GM23338 (cell line): ENCODE results near the gene C1orf74. TPM values are rescaled to one million over a fixed set of nuclear protein-coding genes. Genes with fewer than 3 reads are reported as not detected.

Experiments used
- ATAC-seq: fragments of 200-7000 bp; cut with Tn5 transposase; 3 replicates; pipeline ENCODE4 v1.9.1; 2020
- DNase-seq: peaks from one replicate; pipeline ENCODE4 v3.0.0-alpha.2; 2015; ENCODE audit warnings: low spot score
- H2AFZ ChIP-seq: fragments of 200-600 bp; sonication (generic); 2 replicates; pipeline ENCODE4 v1.8.0; 2016; ENCODE audit warnings: antibody characterized with exemption, mild to moderate bottlenecking, moderate library complexity
- H3F3A ChIP-seq: fragments of 200-600 bp; sonication (generic); replicated peaks from 2 replicates; pipeline ENCODE4 v1.8.0; 2017; ENCODE audit warnings: antibody characterized with exemption, mixed run types, low read depth
- H3K27ac ChIP-seq: fragments of 200-600 bp; sonication (generic); 2 replicates; pipeline ENCODE4 v1.6.1; 2016; ENCODE audit warnings: low read depth
- H3K27me3 ChIP-seq: fragments of 200-600 bp; sonication (generic); 2 replicates; pipeline ENCODE4 v1.8.0; 2016; ENCODE audit warnings: mild to moderate bottlenecking, mixed run types, moderate library complexity; ENCODE audit not compliant: insufficient read depth
- H3K36me3 ChIP-seq: fragments of 200-600 bp; sonication (generic); 2 replicates; pipeline ENCODE4 v1.8.0; 2016; ENCODE audit warnings: mild to moderate bottlenecking; ENCODE audit not compliant: insufficient read depth
- H3K4me1 ChIP-seq: fragments of 200-600 bp; sonication (generic); 2 replicates; pipeline ENCODE4 v1.8.0; 2016; ENCODE audit warnings: mild to moderate bottlenecking, moderate library complexity; ENCODE audit not compliant: insufficient read depth
- H3K4me2 ChIP-seq: fragments of 200-600 bp; sonication (generic); 2 replicates; pipeline ENCODE4 v1.7.1; 2017; ENCODE audit warnings: mixed run types
- H3K4me3 ChIP-seq: fragments of 200-600 bp; sonication (generic); 2 replicates; pipeline ENCODE4 v1.6.1; 2016; ENCODE audit warnings: mixed run types
- H3K79me2 ChIP-seq: fragments of 200-600 bp; sonication (generic); replicated peaks from 2 replicates; pipeline ENCODE4 v1.8.0; 2017; ENCODE audit warnings: mild to moderate bottlenecking; ENCODE audit not compliant: insufficient read depth
- H3K9me2 ChIP-seq: fragments of 200-600 bp; sonication (generic); 2 replicates; pipeline ENCODE4 v1.8.0; 2017; ENCODE audit not compliant: insufficient read depth
- H4K20me1 ChIP-seq: fragments of 200-600 bp; sonication (generic); replicated peaks from 2 replicates; pipeline ENCODE4 v1.8.0; 2017; ENCODE audit warnings: mild to moderate bottlenecking; ENCODE audit not compliant: insufficient read depth
- H3K27ac Mint-ChIP-seq: 2 replicates; pipeline ENCODE4 v1.8.0; 2020; ENCODE audit warnings: inconsistent platforms, mild to moderate bottlenecking, moderate library complexity, mixed read lengths
- H3K27me3 Mint-ChIP-seq: 3 replicates; pipeline ENCODE4 v1.8.0; 2022; ENCODE audit warnings: low read depth, mild to moderate bottlenecking, moderate library complexity, mixed read lengths, inconsistent platforms; ENCODE audit not compliant: insufficient read depth, poor library complexity
- H3K36me3 Mint-ChIP-seq: 3 replicates; pipeline ENCODE4 v1.8.0; 2021; ENCODE audit warnings: low read depth, mild to moderate bottlenecking, inconsistent platforms, moderate library complexity, mixed read lengths
- H3K4me1 Mint-ChIP-seq: 3 replicates; pipeline ENCODE4 v1.8.0; 2020; ENCODE audit warnings: mild to moderate bottlenecking, inconsistent platforms, mixed read lengths
- H3K4me3 Mint-ChIP-seq: 3 replicates; pipeline ENCODE4 v1.8.0; 2021; ENCODE audit warnings: moderate library complexity, mild to moderate bottlenecking, inconsistent platforms, mixed read lengths
- H3K9me3 Mint-ChIP-seq: 3 replicates; pipeline ENCODE4 v1.8.0; 2020; ENCODE audit warnings: moderate library complexity, mild to moderate bottlenecking, inconsistent platforms, mixed read lengths
- CREB1 ChIP-seq: fragments of 250-450 bp; sonication (Bioruptor Pico); IDR thresholded peaks from 2 replicates; pipeline ENCODE4 v1.5.0; 2020; ENCODE audit warnings: low read depth, mild to moderate bottlenecking, moderate library complexity
- EZH2 ChIP-seq: fragments of 200-600 bp; sonication (generic); IDR thresholded peaks from one replicate; pipeline ENCODE4 v1.8.0; 2017; ENCODE audit warnings: antibody characterized with exemption, mild to moderate bottlenecking, low read depth; ENCODE audit not compliant: unreplicated experiment
- JUNB ChIP-seq: IDR thresholded peaks from one replicate; pipeline ENCODE4 v1.6.1; 2016; ENCODE audit warnings: antibody characterized with exemption; ENCODE audit not compliant: unreplicated experiment
- POLR2AphosphoS5 ChIP-seq: IDR thresholded peaks from 2 replicates; pipeline ENCODE4 v1.6.1; 2016; ENCODE audit warnings: antibody characterized with exemption, low read depth
- ZNF114 ChIP-seq: fragments of 250-450 bp; sonication (Bioruptor Pico); IDR thresholded peaks from 2 replicates; pipeline ENCODE4 v1.5.0; 2020; ENCODE audit warnings: mild to moderate bottlenecking, moderate library complexity
- polyA plus RNA-seq: library from polyadenylated mRNA; unstranded; fragments of >200 nt; fragmentation: Nextera tagmentation; extraction: Ambion mirVana; gene quantifications from 2 replicates; pipeline ENCODE4 v1.2.1, GENCODE V29; 2016
- total RNA-seq: library from RNA; depleted of rRNA; stranded (reverse); fragments of >200 nt; shearing (Covaris generic); gene quantifications from 2 replicates; pipeline ENCODE4 v1.2.3, GENCODE V29; 2014
- TF ChIP-seq, protein P1 (sequence below), 2 experiments: fragments of 200-600 bp in 1 of 2; sonication (generic) in 1 of 2; conservative IDR thresholded peaks; 2 replicates each; pipeline versions ENCODE4 v1.5.1 to v1.6.1; 2016 to 2017; ENCODE audit warnings: antibody characterized with exemption in 2 of 2, low read depth in 2 of 2, mild to moderate bottlenecking in 2 of 2, moderate library complexity in 1 of 2

Gene C1orf74
- total and polyA plus RNA-seq, 2 experiments from 2014 or later, result 2.8 to 3.9 TPM

DNA sequence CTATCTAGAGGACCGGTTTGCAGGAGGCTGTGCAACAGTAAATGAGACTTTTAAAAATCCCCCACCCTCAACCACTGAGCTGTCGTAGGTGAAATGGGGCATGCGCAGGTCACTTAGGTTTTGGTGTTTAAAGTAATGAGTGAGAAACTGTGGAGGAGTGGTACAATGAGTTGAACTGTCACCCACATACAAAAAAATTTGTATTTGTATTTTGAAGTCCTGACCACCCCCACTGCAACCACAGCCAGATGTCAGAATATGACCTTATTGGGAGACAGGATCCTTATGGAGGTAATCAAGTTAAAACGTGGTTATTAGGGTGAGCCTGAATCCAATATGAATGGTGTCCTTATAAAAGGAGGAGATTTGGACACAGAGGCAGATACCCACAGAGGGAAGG, 23.1 kb upstream of the C1orf74 start:
- H3K9me2 ChIP-seq, result no peaks in the 10 kb centered on the region
- Mint-ChIP-seq H3K4me3 (no peak overlapping the region), H3K27me3 (peaks cover 3% of the 10 kb centered on the region), H3K9me3 (no peaks in the 10 kb centered on the region), H3K4me1 (peaks cover 11% of the 10 kb centered on the region), H3K36me3 (no peaks in the 10 kb centered on the region), H3K27ac (no peak overlapping the region)
- H3F3A ChIP-seq, result no peaks in the 10 kb centered on the region
- peaks cover 11% of the 10 kb centered on the region for H3K79me2 ChIP-seq
- H3K36me3 ChIP-seq, result no peaks in the 10 kb centered on the region
- no peak overlapping the region for H3K27ac ChIP-seq
- H2AFZ ChIP-seq, result no peak overlapping the region
- peaks cover 9% of the 10 kb centered on the region for H3K4me1 ChIP-seq
- DNase-seq (no peak), ATAC-seq (no peak)
- no peak overlapping the region for H3K4me3 ChIP-seq
- no peak overlapping the region for H3K4me2 ChIP-seq
- H3K27me3 ChIP-seq, result no peaks in the 10 kb centered on the region
- H4K20me1 ChIP-seq, result no peaks in the 10 kb centered on the region; the same call in 1 of the 2 replicates
- TF ChIP-seq EZH2, result no peak
- no peak for TF ChIP-seq JUNB
- TF ChIP-seq ZNF114 (CRISPR knock-in tag), result no peak

DNA sequence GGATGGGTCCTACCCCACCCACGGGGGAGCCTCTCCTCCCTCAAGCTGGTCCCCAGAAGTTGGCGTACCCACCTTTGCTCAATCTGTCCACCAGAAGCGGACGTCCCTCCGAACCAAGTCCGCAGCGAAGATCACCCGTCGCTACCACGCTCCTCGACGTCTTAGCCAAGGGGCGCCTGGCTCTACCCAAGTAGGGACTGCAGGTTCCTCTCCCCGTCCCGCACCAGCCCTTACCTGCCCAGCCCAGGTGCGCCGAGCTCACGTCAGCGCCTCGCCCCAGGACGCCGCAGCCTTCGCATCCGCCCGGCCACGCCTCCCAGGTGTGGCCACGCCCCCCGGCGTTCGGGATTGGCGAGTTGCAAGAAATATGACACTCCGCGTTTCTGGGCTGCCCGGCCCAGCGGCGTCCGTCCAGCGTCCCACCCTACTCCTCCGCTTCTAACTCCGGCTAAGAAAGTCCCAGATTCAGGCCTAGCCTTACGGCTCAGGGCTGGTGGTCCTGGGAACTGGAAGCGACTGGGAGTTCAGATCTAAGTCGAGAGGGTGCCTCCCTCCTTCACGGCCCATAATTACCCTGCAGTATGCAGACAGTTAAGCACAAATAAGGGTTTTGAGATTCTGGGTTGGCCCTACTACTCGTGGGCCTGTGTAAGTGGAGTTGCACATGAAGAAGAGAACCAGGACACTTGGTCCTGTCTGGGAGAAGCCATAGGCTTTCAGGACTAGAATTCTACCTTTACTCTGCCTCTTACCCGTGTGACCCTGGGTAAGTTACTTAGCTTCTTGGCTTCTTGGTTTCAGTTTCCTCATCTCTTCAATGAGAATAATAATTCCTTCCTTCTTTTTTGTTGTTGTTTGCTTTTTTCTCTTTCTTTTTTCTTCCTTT, 21.8 kb upstream of the C1orf74 start, which contains the start of gene IRF6:
TSS of gene IRF6 (minus strand) at position 268 of the 886 bp plus-strand sequence. CDS start 4,729 bp downstream, outside the sequence.
- peak within 1 kb of the TSS; percentile 99 for H2AFZ ChIP-seq
- TF ChIP-seq CREB1 (CRISPR knock-in tag) (peak; percentile 73), POLR2AphosphoS5 (peak; percentile 84), EZH2 (no peak)
- H3K79me2 ChIP-seq, result peaks cover 11% of the 10 kb centered on the region
- DNase-seq (peak; percentile 98), ATAC-seq (peak; percentile 95)
- peaks cover 9% of the 10 kb centered on the region for H3K4me1 ChIP-seq
- peak within 1 kb of the TSS; percentile 97 for H3K4me3 Mint-ChIP-seq
- H3K36me3 ChIP-seq, result no peaks in the 10 kb centered on the region
- H3K27me3 Mint-ChIP-seq, result peaks cover 3% of the 10 kb centered on the region
- H3K27me3 ChIP-seq, result no peaks in the 10 kb centered on the region
- no peaks in the 10 kb centered on the region; the same call in 1 of the 2 replicates for H4K20me1 ChIP-seq
- H3F3A ChIP-seq, result no peaks in the 10 kb centered on the region
- peak within 1 kb of the TSS; percentile 91 for H3K4me3 ChIP-seq
- peaks cover 11% of the 10 kb centered on the region for H3K4me1 Mint-ChIP-seq
- H3K27ac ChIP-seq, result peak within 1 kb of the TSS; percentile 93
- H3K9me2 ChIP-seq, result no peaks in the 10 kb centered on the region
- H3K27ac Mint-ChIP-seq, result peak within 1 kb of the TSS; percentile 98
- no peaks in the 10 kb centered on the region for H3K9me3 Mint-ChIP-seq
- H3K4me2 ChIP-seq, result peak within 1 kb of the TSS; percentile 95
- H3K36me3 Mint-ChIP-seq, result no peaks in the 10 kb centered on the region

DNA sequence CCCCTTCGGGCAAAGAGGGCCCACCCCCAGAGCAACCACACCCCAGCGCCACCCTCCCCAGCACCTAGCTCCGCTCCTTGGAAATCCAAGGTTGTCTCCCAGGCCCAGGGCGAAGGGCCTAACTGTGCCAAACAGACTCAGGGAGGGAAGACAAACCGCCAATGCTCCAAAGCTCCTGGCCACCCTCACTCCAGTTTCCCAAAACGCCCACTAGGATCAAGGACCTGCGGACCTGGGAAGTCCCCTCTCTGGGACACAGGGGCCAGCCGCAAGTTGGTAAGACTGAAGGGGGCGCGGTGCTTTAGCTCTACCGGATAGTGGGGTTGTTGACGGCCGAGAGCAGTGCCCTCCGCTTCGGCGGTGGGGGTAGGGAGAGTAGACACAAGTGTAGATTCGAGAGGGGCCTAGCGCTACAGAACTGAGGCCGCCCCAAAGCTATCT, 21.0 kb upstream of the C1orf74 start:
- no peaks in the 10 kb centered on the region for H3K27me3 ChIP-seq
- ATAC-seq (peak; percentile 79), DNase-seq (peak; percentile 89)
- Mint-ChIP-seq H3K36me3 (no peaks in the 10 kb centered on the region), H3K4me1 (peaks cover 11% of the 10 kb centered on the region), H3K9me3 (no peaks in the 10 kb centered on the region), H3K27ac (peak overlapping the region; percentile 98), H3K4me3 (peak overlapping the region; percentile 97), H3K27me3 (peaks cover 3% of the 10 kb centered on the region)
- peak overlapping the region; percentile 99 for H2AFZ ChIP-seq
- no peaks in the 10 kb centered on the region; the same call in 1 of the 2 replicates for H4K20me1 ChIP-seq
- peak overlapping the region; percentile 91 for H3K4me3 ChIP-seq
- H3K4me2 ChIP-seq, result peak overlapping the region; percentile 95
- no peak for TF ChIP-seq EZH2
- TF ChIP-seq, protein P1, sequence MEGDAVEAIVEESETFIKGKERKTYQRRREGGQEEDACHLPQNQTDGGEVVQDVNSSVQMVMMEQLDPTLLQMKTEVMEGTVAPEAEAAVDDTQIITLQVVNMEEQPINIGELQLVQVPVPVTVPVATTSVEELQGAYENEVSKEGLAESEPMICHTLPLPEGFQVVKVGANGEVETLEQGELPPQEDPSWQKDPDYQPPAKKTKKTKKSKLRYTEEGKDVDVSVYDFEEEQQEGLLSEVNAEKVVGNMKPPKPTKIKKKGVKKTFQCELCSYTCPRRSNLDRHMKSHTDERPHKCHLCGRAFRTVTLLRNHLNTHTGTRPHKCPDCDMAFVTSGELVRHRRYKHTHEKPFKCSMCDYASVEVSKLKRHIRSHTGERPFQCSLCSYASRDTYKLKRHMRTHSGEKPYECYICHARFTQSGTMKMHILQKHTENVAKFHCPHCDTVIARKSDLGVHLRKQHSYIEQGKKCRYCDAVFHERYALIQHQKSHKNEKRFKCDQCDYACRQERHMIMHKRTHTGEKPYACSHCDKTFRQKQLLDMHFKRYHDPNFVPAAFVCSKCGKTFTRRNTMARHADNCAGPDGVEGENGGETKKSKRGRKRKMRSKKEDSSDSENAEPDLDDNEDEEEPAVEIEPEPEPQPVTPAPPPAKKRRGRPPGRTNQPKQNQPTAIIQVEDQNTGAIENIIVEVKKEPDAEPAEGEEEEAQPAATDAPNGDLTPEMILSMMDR (conservative IDR thresholded peaks at IDR 0.05; ENCODE audit: low read depth in 2 of 2), result peak; percentile 38 to 47
- H3K79me2 ChIP-seq, result peaks cover 11% of the 10 kb centered on the region
- H3F3A ChIP-seq, result no peaks in the 10 kb centered on the region
- H3K4me1 ChIP-seq, result peaks cover 9% of the 10 kb centered on the region
- H3K9me2 ChIP-seq, result no peaks in the 10 kb centered on the region
- H3K27ac ChIP-seq, result no peak overlapping the region
- no peaks in the 10 kb centered on the region for H3K36me3 ChIP-seq
